ENCODE results near the gene KIAA1143. TPM values are rescaled to one million over a fixed set of nuclear protein-coding genes. Genes with fewer than 3 reads are reported as not detected.

The KIAA1143 gene
- polyA plus RNA-seq, 1 of the 3 experiments (the other 2 are of a cell fraction), result 5.6 TPM

DNA sequence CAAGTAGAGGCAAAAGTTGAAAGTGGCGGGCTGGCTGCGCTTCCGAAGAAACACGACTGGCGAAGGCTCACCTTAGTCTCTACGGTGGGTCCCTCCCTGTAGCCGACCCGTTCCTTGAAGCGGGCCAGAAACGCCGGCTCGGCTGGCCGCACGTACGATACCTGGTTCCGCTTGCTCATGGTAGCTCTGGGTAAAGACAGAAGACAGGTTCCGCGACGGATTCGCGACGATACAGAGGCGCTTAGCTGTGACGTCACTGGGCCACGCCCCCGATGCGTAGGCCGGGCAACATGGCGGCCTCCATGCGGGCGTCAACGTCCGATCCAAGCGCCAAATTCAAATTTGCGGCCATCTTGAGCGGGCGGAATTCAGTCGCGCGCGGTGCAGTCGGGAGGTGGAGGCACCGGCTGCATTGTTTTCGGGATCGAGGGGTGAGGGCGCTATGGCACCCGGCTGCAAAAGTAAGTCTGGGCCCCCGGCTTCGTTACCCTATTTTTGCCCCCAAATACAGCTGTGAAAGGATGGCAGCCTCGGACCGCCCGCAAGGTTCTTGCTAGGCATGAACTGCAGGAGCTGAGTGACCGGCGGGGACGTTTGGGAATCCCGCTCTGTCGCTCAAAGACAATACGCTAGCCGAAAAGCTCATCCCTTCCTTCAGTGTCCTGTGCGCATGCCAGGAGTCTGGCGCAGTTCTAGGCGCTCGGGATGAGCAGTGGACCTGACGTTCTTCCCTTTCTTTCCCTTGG lies at the start of gene KIAA1143, which contains the start of gene KIF15 (continued):
- TF ChIP-seq, protein P1, sequence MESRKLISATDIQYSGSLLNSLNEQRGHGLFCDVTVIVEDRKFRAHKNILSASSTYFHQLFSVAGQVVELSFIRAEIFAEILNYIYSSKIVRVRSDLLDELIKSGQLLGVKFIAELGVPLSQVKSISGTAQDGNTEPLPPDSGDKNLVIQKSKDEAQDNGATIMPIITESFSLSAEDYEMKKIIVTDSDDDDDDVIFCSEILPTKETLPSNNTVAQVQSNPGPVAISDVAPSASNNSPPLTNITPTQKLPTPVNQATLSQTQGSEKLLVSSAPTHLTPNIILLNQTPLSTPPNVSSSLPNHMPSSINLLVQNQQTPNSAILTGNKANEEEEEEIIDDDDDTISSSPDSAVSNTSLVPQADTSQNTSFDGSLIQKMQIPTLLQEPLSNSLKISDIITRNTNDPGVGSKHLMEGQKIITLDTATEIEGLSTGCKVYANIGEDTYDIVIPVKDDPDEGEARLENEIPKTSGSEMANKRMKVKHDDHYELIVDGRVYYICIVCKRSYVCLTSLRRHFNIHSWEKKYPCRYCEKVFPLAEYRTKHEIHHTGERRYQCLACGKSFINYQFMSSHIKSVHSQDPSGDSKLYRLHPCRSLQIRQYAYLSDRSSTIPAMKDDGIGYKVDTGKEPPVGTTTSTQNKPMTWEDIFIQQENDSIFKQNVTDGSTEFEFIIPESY (IDR thresholded peaks at IDR 0.05; ENCODE audit: borderline replicate concordance, low read depth), result peak; percentile 63; the same call in 1 of the 2 replicates
- 0 out of 2 replicates have a peak, but pooled peaks have one; percentile 1 for TF ChIP-seq SMC3 (IDR thresholded peaks at IDR 0.05; ENCODE audit: low read depth, low read length)
- TF ChIP-seq TEAD4 (IDR thresholded peaks at IDR 0.05; ENCODE audit: borderline replicate concordance, insufficient read depth), result peak; percentile 56
- TF ChIP-seq RAD21 (IDR thresholded peaks at IDR 0.05; ENCODE audit: low read length), result no peak
- no peak for TF ChIP-seq GATA2 (CRISPR knock-in tag; IDR thresholded peaks at IDR 0.05)
- peak; percentile 26; the same call in 1 of the 2 replicates for TF ChIP-seq RXRA (IDR thresholded peaks at IDR 0.05; ENCODE audit: borderline replicate concordance, low read depth)
- TF ChIP-seq RCOR1 (IDR thresholded peaks at IDR 0.05; ENCODE audit: low read length), result peak; percentile 9; the same call in 1 of the 2 replicates
- peak in 1 of 2 experiments; percentile 46; a peak in 1 of 4 replicates for TF ChIP-seq EP300 (IDR thresholded peaks at IDR 0.05; ENCODE audit: borderline replicate concordance in 1 of 2, low read depth in 1 of 2, low read length in 1 of 2)
- peak; percentile 64 for TF ChIP-seq GABPA (IDR thresholded peaks at IDR 0.05; ENCODE audit: low read depth)
- peak; percentile 94 for TF ChIP-seq CHD2 (IDR thresholded peaks at IDR 0.05; ENCODE audit: low read length, partially characterized antibody)
- TF ChIP-seq, protein P2, sequence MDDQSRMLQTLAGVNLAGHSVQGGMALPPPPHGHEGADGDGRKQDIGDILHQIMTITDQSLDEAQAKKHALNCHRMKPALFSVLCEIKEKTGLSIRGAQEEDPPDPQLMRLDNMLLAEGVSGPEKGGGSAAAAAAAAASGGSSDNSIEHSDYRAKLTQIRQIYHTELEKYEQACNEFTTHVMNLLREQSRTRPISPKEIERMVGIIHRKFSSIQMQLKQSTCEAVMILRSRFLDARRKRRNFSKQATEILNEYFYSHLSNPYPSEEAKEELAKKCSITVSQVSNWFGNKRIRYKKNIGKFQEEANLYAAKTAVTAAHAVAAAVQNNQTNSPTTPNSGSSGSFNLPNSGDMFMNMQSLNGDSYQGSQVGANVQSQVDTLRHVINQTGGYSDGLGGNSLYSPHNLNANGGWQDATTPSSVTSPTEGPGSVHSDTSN (IDR thresholded peaks at IDR 0.05), result no peak; the same call in 1 of the 2 replicates
- TF ChIP-seq, protein P3, sequence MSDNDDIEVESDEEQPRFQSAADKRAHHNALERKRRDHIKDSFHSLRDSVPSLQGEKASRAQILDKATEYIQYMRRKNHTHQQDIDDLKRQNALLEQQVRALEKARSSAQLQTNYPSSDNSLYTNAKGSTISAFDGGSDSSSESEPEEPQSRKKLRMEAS (IDR thresholded peaks at IDR 0.05; ENCODE audit: low read depth), result peak; percentile 98

DNA sequence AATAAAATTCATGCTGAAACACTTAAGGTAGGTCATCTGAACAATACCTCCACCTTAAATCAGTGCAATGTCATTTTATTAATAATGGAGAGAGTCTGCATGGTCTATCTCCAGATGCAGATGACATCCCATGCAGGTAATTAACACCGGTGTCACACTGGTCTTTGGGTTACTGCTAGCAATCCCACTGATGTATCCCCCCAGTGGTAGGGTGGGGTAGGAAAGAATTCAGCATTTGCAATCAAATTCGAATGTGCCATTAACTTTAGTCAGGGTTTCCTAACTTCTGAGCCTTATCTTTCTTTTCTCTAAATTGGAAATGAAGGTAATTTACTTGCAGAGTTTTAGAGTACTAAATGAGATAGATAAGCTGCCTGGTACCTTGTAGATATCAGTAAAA lies 44.5 kb upstream of the KIAA1143 start:
- peak; percentile 20 for DNase-seq
- Histone ChIP-seq H2AFZ (ENCODE audit: low read depth) (no peak overlapping the region), H3K4me3 (ENCODE audit: low read depth in 2 of 2, low read length in 1 of 2) (no peak overlapping the region), H3K9me3 (no peaks in the 10 kb centered on the region), H4K20me1 (ENCODE audit: insufficient read depth) (no peaks in the 10 kb centered on the region), H3K9me2 (no peaks in the 10 kb centered on the region), H3K9ac (no peak overlapping the region), H3K36me3 (replicated peaks in 1 of 2; ENCODE audit: control insufficient read depth in 1 of 2, insufficient read depth in 2 of 2, low read length in 1 of 2) (peaks cover 34 to 49% of the 10 kb centered on the region in 2 experiments), H3K4me2 (no peak overlapping the region), H3F3A (replicated peaks; ENCODE audit: insufficient read depth) (peaks cover 8% of the 10 kb centered on the region), H3K79me2 (ENCODE audit: insufficient read depth) (no peaks in the 10 kb centered on the region), H3K27me3 (ENCODE audit: insufficient read depth) (no peaks in the 10 kb centered on the region), H3K27ac (ENCODE audit: low read depth in 2 of 2, low read length in 1 of 2) (no peak overlapping the region), H3K4me1 (ENCODE audit: control insufficient read depth in 1 of 2, insufficient read depth in 2 of 2, low read depth in 1 of 2, low read length in 1 of 2) (no peaks in the 10 kb centered on the region)
- POLR2A ChIA-PET, result no interaction called here
- CTCF ChIA-PET, result interaction anchor here (1.1 to 1.2 kb wide), 2 partner anchors 20 to 22 kb away, joined by 3 to 4 read pairs; no protein-coding TSS in a partner anchor
- TF ChIP-seq, protein P4, sequence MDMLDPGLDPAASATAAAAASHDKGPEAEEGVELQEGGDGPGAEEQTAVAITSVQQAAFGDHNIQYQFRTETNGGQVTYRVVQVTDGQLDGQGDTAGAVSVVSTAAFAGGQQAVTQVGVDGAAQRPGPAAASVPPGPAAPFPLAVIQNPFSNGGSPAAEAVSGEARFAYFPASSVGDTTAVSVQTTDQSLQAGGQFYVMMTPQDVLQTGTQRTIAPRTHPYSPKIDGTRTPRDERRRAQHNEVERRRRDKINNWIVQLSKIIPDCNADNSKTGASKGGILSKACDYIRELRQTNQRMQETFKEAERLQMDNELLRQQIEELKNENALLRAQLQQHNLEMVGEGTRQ (IDR thresholded peaks at IDR 0.05; ENCODE audit: borderline replicate concordance, low read depth, low read length), result no peak
- TF ChIP-seq, protein P5, sequence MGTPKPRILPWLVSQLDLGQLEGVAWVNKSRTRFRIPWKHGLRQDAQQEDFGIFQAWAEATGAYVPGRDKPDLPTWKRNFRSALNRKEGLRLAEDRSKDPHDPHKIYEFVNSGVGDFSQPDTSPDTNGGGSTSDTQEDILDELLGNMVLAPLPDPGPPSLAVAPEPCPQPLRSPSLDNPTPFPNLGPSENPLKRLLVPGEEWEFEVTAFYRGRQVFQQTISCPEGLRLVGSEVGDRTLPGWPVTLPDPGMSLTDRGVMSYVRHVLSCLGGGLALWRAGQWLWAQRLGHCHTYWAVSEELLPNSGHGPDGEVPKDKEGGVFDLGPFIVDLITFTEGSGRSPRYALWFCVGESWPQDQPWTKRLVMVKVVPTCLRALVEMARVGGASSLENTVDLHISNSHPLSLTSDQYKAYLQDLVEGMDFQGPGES (IDR thresholded peaks at IDR 0.05; ENCODE audit: low read depth, low read length), result no peak
- TF ChIP-seq MEF2A (IDR thresholded peaks at IDR 0.05; ENCODE audit: borderline replicate concordance, low read depth) (no peak), FOXJ3 (CRISPR knock-in tag; IDR thresholded peaks at IDR 0.05) (no peak), RXRA (IDR thresholded peaks at IDR 0.05; ENCODE audit: borderline replicate concordance, low read depth) (no peak), GABPA (IDR thresholded peaks at IDR 0.05; ENCODE audit: low read depth) (no peak)
- TF ChIP-seq, protein P2 (IDR thresholded peaks at IDR 0.05), result no peak
- 41% methylated on average over 2 of the region's 2 CpGs for WGBS (ENCODE audit: low lambda C conversion rate)

Data from SK-N-SH (cell line).